ENCODE data around the gene ARHGEF40. TPM values are rescaled to one million over a fixed set of nuclear protein-coding genes. Genes with fewer than 3 reads are reported as not detected.

Gene ARHGEF40
- total RNA-seq, 1 experiment from 2014 or later: 3.6 TPM

DNA sequence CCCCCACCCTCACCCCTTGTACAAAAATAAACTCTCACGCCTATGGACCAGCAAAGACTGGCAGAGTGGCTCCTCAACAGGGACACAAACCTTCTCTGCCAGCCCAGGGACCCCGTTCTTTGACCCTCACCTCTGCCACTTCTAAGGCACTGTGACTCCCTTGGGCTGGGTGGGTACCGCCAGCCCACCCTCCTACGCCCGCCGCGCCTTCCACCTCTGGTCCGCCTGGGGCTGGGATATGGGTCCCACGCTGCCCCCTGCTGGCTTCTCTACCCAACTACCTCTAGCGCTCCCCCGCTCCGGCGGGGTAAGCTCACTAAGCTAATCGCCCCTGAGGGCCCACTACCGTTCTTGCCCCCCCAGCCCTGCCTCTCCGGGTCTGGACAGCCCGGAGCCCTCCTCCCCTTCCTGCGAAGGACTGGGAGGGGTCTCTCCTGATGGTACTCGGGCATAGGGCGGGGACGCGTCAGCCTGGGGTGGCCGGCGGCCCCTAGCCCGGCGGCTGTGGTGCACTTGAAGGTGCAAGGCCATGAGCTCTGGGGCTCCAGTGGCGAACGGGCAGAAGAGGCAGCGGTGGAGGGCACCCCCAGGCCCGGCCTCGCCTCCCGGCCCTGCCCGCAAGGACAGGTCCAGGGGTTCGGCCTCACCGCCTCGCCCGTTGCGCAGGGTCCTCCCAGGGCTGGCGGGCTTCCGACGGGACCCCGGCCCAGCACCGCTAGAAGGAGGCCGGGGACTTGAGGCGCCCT is 20.3 kb downstream of the ARHGEF40 start:
- Mint-ChIP-seq H3K36me3 (ENCODE audit: insufficient read depth, unreplicated experiment) (peaks cover 19% of the 10 kb centered on the region), H3K4me3 (ENCODE audit: unreplicated experiment) (no peak overlapping the region), H3K27me3 (ENCODE audit: insufficient read depth, unreplicated experiment) (no peaks in the 10 kb centered on the region), H3K4me1 (ENCODE audit: insufficient read depth, unreplicated experiment) (peaks cover 18% of the 10 kb centered on the region), H3K9me3 (ENCODE audit: unreplicated experiment) (no peaks in the 10 kb centered on the region), H3K27ac (ENCODE audit: low read depth, unreplicated experiment) (no peak overlapping the region)
- POLR2A ChIA-PET: no interaction called here
- TF ChIP-seq CTCF (IDR thresholded peaks at IDR 0.05; ENCODE audit: unreplicated experiment): peak; percentile 59
- DNase-seq (ENCODE audit: unreplicated experiment): no peak
- CTCF ChIA-PET: interaction anchor here (0.6 to 7.6 kb wide), 11 partner anchors 15 to 660 kb away, joined by 3 to 94 read pairs (median 3); partner anchors contain the start of genes ARHGEF40 and NDRG2
- no TSS peak for BruUV-seq (replicated peaks)
- intact Hi-C loops (cut with micrococcal nuclease): no loop called here

DNA sequence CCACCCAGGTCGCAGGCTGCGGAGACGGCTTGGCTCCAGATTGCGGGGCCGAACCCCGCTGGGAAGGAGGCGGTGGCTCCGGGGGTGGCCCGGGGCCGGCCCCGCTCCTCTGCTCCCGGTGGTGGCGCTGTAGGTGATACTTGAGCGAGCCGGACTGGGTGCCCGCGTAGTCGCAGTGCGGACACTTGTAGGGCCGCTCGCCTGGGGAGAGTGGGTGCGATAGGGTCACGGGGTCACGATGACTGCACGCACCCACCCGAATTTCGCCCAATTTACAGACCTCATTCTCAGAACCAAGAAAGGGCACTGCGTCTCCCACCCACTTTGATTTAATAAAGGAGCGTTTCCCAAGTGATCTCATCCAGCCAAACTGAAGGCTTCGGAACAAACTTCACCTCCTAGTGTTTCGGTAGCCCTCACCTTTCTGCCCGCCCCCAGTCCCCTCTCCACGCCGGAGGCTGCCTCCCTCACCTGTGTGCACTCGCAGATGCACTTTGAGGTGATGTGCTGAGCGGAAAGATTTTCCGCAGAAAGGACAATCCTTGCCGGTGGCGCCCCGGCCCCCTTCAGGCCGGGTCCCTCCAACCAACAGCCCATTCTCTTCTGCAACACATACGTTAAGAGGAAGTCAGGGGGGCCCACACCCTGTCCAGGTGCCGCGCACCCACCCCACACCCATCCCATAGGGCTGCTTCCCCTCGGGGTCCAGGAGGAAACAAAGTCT is 21.0 kb downstream of the ARHGEF40 start:
- POLR2A ChIA-PET: interaction anchor here (1.4 to 1.9 kb wide), 2 partner anchors 14 to 24 kb away, joined by 9 to 31 read pairs; no protein-coding TSS in a partner anchor
- no peak overlapping the region for H3K27ac Mint-ChIP-seq (ENCODE audit: low read depth, unreplicated experiment)

GRCh38 chr14:21091821-21092272 is 21.7 kb downstream of the ARHGEF40 start:
- intact Hi-C loops (cut with micrococcal nuclease): loop anchor here (1.0 kb wide), 4 partner anchors 12 to 78 kb away; no protein-coding TSS in a partner anchor
- CTCF ChIA-PET: interaction anchor here (0.6 to 7.3 kb wide), 32 partner anchors 11 to 687 kb away, joined by 3 to 241 read pairs (median 9); partner anchors contain the start of genes ARHGEF40, RNASE13, RNASE7 and TMEM253
- POLR2A ChIA-PET: interaction anchor here (0.9 to 1.9 kb wide), 5 partner anchors 13 to 77 kb away, joined by 3 to 31 read pairs (median 4); no protein-coding TSS in a partner anchor
- no peaks in the 10 kb centered on the region for H3K9me3 Mint-ChIP-seq (ENCODE audit: unreplicated experiment)
- DNase-seq (ENCODE audit: unreplicated experiment): no peak
- no peaks in the 10 kb centered on the region for H3K27me3 Mint-ChIP-seq (ENCODE audit: insufficient read depth, unreplicated experiment)
- no peak overlapping the region for H3K27ac Mint-ChIP-seq (ENCODE audit: low read depth, unreplicated experiment)
- no peak for TF ChIP-seq CTCF (IDR thresholded peaks at IDR 0.05; ENCODE audit: unreplicated experiment)
- H3K4me3 Mint-ChIP-seq (ENCODE audit: unreplicated experiment): no peak overlapping the region
- peaks cover 24% of the 10 kb centered on the region for H3K4me1 Mint-ChIP-seq (ENCODE audit: insufficient read depth, unreplicated experiment)
- BruUV-seq (replicated peaks): no TSS peak
- peaks cover 19% of the 10 kb centered on the region for H3K36me3 Mint-ChIP-seq (ENCODE audit: insufficient read depth, unreplicated experiment)

More for the DNA sequence above, 21.0 kb downstream of the ARHGEF40 start:
- no peak overlapping the region for H3K4me3 Mint-ChIP-seq (ENCODE audit: unreplicated experiment)
- H3K4me1 Mint-ChIP-seq (ENCODE audit: insufficient read depth, unreplicated experiment): peaks cover 22% of the 10 kb centered on the region
- peaks cover 19% of the 10 kb centered on the region for H3K36me3 Mint-ChIP-seq (ENCODE audit: insufficient read depth, unreplicated experiment)
- intact Hi-C loops (cut with micrococcal nuclease): no loop called here
- no TSS peak for BruUV-seq (replicated peaks)
- no peaks in the 10 kb centered on the region for H3K9me3 Mint-ChIP-seq (ENCODE audit: unreplicated experiment)
- TF ChIP-seq CTCF (IDR thresholded peaks at IDR 0.05; ENCODE audit: unreplicated experiment): no peak
- no peaks in the 10 kb centered on the region for H3K27me3 Mint-ChIP-seq (ENCODE audit: insufficient read depth, unreplicated experiment)
- no peak for DNase-seq (ENCODE audit: unreplicated experiment)
- CTCF ChIA-PET: interaction anchor here (0.6 to 7.6 kb wide), 24 partner anchors 10 to 661 kb away, joined by 3 to 241 read pairs (median 13); partner anchors contain the start of genes ARHGEF40, RNASE13, RNASE7 and TMEM253

Measured in MCF 10A (cell line).